ENCODE results near the gene FGF22. TPM values are rescaled to one million over a fixed set of nuclear protein-coding genes. Genes with fewer than 3 reads are reported as not detected.

Gene FGF22
- total RNA-seq, 4 donors from 2014 or later = 1.4 TPM; not detected in 3

DNA sequence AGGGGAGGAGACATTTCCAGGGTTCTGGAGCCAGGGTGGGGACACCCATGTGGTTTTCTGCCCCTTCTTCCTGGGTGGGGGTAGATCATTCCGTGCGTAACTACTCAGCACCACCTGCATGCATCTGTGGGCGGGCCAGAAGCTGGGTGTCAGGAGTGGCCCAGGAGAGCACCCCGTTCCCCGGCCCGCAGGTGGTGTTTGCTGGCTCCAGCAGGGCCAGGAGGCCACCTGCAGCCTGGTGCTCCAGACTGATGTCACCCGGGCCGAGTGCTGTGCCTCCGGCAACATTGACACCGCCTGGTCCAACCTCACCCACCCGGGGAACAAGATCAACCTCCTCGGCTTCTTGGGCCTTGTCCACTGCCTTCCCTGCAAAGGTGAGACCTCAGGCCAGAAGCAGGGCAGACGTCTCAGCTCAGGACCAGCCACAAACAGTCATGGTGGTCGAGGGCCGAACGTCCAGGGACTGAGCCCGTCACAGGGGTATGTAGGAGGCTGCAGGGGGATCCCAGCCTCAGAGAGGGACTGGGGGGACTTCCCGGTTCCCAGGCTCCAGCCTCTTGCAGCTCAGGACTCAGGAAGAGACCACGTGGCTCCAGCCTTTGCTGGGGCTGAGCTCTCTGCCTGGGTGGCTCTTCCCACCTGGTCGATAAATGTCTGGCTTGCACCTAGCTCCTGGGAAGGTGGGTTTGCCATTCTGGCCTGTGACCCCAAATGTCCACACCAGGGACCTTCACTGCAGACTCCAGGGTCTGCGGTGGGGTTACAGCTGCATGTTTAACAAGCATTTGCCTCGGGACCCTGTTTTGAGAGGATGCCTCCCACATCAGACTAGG, 38.1 kb downstream of the FGF22 start:
- H3K36me3 ChIP-seq = no peaks in the 10 kb centered on the region
- peak overlapping the region; percentile 42 to 63 for H3K4me3 ChIP-seq
- TF ChIP-seq, protein P1, sequence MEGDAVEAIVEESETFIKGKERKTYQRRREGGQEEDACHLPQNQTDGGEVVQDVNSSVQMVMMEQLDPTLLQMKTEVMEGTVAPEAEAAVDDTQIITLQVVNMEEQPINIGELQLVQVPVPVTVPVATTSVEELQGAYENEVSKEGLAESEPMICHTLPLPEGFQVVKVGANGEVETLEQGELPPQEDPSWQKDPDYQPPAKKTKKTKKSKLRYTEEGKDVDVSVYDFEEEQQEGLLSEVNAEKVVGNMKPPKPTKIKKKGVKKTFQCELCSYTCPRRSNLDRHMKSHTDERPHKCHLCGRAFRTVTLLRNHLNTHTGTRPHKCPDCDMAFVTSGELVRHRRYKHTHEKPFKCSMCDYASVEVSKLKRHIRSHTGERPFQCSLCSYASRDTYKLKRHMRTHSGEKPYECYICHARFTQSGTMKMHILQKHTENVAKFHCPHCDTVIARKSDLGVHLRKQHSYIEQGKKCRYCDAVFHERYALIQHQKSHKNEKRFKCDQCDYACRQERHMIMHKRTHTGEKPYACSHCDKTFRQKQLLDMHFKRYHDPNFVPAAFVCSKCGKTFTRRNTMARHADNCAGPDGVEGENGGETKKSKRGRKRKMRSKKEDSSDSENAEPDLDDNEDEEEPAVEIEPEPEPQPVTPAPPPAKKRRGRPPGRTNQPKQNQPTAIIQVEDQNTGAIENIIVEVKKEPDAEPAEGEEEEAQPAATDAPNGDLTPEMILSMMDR (IDR thresholded peaks at IDR 0.05) = no peak
- no peak for TF ChIP-seq POLR2A (IDR thresholded peaks at IDR 0.05)
- no peaks in the 10 kb centered on the region for H3K9me3 ChIP-seq
- H3K4me1 ChIP-seq = peaks cover 0 to 14% of the 10 kb centered on the region in 2 donors
- DNase-seq = no peak
- intact Hi-C loops (cut with DNase I; ENCODE audit: low total_unique reads) = no loop called here
- H3K27me3 ChIP-seq = no peaks in the 10 kb centered on the region
- H3K27ac ChIP-seq = peak overlapping the region; percentile 77 to 90

DNA sequence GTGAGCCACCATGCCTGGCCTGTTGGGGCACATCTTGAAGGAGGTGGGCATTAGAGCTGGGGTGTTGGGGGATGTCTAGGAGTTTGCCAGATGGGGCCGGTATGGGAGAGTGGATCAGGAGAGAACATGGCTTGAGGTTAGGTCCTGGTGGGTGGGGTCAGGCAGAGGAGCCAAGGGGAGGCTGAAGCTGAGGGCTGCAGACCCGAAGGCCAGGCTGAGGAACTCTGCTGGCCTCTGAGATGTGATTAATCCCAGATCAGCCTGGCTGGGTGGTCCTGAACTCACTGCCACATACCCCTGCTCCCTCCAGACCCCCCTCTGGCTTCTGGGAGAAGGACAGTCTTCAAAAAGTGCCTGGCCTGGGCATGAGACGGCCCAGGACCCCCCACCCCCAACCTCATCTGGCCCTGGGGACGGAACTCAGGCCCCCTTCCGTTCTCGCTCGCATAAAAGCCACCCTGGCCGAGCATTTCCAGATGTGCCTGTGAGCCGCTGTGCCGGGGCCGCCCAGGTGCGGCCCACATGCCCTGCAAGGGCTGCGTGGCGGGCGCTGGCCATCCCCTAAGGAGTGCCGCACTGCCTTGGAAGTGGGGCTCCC, 39.2 kb downstream of the FGF22 start:
- Histone ChIP-seq H3K4me3 (peak overlapping the region in 1 of 2 donors; percentile 68), H3K9me3 (no peaks in the 10 kb centered on the region), H3K36me3 (no peaks in the 10 kb centered on the region), H3K27me3 (no peaks in the 10 kb centered on the region), H3K27ac (peak overlapping the region; percentile 90 to 92), H3K4me1 (peaks cover 0 to 14% of the 10 kb centered on the region in 2 donors)
- TF ChIP-seq, protein P1 (IDR thresholded peaks at IDR 0.05) = no peak
- no peak for TF ChIP-seq POLR2A (IDR thresholded peaks at IDR 0.05)
- intact Hi-C loops (cut with DNase I; ENCODE audit: low total_unique reads) = no loop called here
- DNase-seq = peak in 1 of 2 donors; percentile 23

DNA sequence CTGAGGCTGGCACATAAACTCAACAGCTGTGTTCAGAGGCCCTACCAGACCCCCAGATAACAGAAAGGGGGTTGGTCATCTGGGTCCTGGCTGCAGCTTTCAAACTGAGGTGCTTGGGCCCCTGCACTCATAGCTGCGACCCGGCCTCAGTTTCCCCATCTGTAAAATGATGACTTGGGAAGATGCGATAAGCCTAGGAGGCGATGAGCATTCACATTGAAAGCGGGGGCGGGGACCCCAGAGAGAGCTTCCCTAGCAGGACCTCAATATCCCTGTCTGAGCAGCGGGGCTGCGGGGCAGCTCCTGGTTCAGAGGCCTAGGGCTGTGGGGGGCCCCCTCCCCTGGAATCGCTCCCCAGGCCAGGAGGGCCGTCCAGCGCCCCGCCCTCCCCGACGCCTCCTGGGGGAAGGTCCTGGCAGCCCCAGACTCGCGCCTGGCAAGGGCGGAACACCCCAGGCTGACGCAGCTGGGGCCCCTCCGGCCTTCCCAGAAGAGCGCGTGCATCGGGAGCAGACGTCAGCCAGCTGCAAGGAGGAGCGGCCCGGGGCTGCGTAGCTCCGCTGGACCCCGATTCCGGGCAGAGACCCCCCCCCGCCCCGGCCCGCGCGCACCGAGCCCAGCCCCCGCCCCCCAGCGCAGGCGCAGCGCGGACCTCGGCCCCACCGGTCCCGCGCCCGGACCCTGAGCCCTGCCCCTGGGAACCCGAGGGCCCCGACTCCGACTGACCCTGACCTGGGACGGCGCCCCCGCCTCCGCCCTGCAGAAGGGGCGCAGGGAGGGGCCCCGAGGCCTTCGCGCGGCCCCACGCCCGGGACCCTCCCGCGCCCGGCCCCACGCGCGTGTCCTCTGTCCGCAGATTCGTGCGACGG, 40.0 kb downstream of the FGF22 start:
- TF ChIP-seq, protein P1 (IDR thresholded peaks at IDR 0.05) = no peak
- TF ChIP-seq POLR2A (IDR thresholded peaks at IDR 0.05) = no peak
- intact Hi-C loops (cut with DNase I; ENCODE audit: low total_unique reads) = no loop called here

DNA sequence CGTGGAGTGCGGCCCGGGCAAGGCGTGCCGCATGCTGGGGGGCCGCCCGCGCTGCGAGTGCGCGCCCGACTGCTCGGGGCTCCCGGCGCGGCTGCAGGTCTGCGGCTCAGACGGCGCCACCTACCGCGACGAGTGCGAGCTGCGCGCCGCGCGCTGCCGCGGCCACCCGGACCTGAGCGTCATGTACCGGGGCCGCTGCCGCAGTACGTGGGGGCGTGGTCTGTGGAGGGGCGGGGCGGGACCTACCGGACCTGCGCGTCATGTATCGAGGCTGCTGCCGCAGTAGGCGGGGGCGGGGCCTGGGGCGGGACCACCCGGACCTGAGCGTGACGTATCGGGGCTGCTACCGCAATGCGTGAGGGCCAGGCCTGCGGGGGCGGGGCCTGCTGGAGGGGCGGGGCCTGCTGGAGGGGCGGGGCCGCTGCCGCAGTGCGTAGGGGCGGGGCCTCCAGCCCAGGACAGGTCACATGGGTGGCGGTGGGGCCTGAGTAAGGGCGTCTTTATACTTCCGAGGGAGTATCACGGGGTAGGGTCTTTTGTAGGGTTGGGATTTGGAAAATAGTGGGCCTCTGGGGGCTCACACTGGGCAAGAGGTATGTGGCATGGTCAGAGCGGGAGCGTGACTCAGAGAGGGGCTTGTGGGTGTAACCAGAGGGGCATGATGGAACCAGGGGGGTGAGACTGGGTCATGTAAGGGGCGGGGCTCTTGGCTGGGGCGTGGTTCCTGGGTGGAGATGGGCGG, 40.8 kb downstream of the FGF22 start:
- DNase-seq = peak; percentile 99 to 100
- H3K9me3 ChIP-seq = no peaks in the 10 kb centered on the region
- H3K36me3 ChIP-seq = no peaks in the 10 kb centered on the region
- peak overlapping the region; percentile 90 to 92 for H3K27ac ChIP-seq
- H3K27me3 ChIP-seq = no peaks in the 10 kb centered on the region
- H3K4me3 ChIP-seq = peak overlapping the region; percentile 30 to 68
- peaks cover 0 to 14% of the 10 kb centered on the region in 2 donors for H3K4me1 ChIP-seq
- TF ChIP-seq, protein P1 (IDR thresholded peaks at IDR 0.05) = peak in 3 of 4 experiments; percentile 65 to 77 (median 65)
- peak; percentile 86 to 95 for TF ChIP-seq POLR2A (IDR thresholded peaks at IDR 0.05)
- intact Hi-C loops (cut with DNase I; ENCODE audit: low total_unique reads) = no loop called here

More for the DNA sequence above, 40.0 kb downstream of the FGF22 start:
- peak overlapping the region; percentile 90 to 92 for H3K27ac ChIP-seq
- H3K36me3 ChIP-seq = no peaks in the 10 kb centered on the region
- H3K4me3 ChIP-seq = peak overlapping the region; percentile 30 to 68
- H3K27me3 ChIP-seq = no peaks in the 10 kb centered on the region
- peak; percentile 55 to 81 for DNase-seq
- peaks cover 0 to 14% of the 10 kb centered on the region in 2 donors for H3K4me1 ChIP-seq
- no peaks in the 10 kb centered on the region for H3K9me3 ChIP-seq
